Astrocyte of the spinal cord (primary cell): ENCODE data around the gene PTPRC.

Source experiments
- DNase-seq: peaks from one replicate; pipeline ENCODE4 v3.0.0; 2011; ENCODE audit warnings: low read depth, low spot score
- H3K4me3 ChIP-seq: 2 replicates; pipeline ENCODE4 v1.5.1; 2011; ENCODE audit warnings: low read depth, mild to moderate bottlenecking, low read length, moderate library complexity
- in situ Hi-C: cut with HindIII; loops from 2 replicates; pipeline ENCODE4 v1.10.0; 2017; ENCODE audit warnings: low sequenced_read_pairs
- TF ChIP-seq, protein P1 (sequence below): IDR thresholded peaks from 2 replicates; pipeline ENCODE4 v1.5.1; 2012; ENCODE audit warnings: low read depth, mild to moderate bottlenecking, low read length, inconsistent platforms

PTPRC gene

DNA sequence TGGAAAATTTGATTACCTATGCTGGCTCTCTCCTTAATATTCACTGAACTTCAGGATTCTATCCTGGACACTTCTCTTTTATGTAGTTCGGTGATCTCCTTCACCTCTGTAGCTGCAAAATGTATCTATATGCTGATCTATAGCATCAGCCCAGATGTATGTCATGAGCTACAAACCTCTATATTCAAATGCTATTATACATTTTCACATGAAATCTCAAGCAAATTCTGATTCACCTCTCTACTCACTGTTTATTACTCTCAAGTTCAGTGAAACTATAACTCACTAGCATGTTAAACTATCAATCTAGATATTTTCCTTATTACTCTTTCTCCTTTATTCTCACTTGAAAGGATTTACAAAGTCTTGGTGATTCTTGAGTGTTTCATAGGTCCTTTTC lies 52.2 kb downstream of the PTPRC start:
- no peak overlapping the region for H3K4me3 ChIP-seq
- in situ Hi-C loops = no loop called here

DNA sequence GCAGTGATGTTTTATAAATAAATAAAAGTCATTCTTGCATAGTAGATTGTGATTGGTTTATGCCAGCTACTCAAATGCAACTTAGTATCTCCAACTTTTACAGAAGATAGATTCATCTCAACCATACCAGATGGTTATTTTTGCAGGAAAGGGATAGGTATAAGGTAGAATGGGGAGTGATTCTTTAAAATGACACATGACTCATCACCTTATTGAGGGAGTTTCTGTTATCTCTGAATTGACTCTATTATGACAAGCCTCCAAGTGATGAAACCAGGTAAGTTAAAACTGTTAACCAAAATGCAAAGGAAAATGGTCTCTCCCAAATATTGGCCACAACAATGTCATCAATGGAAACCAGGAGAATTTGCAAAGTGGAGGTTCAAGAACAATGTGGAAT lies 54.5 kb downstream of the PTPRC start:
- in situ Hi-C loops = no loop called here
- DNase-seq = no peak
- TF ChIP-seq, protein P1, sequence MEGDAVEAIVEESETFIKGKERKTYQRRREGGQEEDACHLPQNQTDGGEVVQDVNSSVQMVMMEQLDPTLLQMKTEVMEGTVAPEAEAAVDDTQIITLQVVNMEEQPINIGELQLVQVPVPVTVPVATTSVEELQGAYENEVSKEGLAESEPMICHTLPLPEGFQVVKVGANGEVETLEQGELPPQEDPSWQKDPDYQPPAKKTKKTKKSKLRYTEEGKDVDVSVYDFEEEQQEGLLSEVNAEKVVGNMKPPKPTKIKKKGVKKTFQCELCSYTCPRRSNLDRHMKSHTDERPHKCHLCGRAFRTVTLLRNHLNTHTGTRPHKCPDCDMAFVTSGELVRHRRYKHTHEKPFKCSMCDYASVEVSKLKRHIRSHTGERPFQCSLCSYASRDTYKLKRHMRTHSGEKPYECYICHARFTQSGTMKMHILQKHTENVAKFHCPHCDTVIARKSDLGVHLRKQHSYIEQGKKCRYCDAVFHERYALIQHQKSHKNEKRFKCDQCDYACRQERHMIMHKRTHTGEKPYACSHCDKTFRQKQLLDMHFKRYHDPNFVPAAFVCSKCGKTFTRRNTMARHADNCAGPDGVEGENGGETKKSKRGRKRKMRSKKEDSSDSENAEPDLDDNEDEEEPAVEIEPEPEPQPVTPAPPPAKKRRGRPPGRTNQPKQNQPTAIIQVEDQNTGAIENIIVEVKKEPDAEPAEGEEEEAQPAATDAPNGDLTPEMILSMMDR = no peak
- no peak overlapping the region for H3K4me3 ChIP-seq

More for the DNA sequence above, 52.2 kb downstream of the PTPRC start:
- TF ChIP-seq, protein P1 = no peak
- no peak for DNase-seq

DNA sequence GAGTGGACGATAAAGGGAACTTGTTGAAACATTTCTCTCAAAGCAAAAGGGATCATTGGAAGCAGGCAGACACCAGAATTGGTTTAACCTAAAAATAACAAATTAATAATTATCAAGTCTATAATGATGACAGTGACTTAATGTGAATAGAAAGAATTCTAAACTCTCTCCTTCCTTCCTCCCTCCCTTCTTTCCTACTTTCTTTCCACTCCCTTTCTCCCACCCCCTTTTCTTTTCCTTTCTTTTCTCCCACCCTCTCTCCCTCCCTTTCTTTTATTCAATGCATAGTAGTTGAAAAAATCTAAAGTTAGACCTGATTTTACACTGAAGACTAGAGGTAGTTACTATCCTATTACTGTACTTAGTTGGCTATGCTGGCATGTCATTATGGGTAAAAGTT lies 55.7 kb downstream of the PTPRC start:
- TF ChIP-seq, protein P1 = no peak
- in situ Hi-C loops = no loop called here
- no peak for DNase-seq
- no peak overlapping the region for H3K4me3 ChIP-seq

DNA sequence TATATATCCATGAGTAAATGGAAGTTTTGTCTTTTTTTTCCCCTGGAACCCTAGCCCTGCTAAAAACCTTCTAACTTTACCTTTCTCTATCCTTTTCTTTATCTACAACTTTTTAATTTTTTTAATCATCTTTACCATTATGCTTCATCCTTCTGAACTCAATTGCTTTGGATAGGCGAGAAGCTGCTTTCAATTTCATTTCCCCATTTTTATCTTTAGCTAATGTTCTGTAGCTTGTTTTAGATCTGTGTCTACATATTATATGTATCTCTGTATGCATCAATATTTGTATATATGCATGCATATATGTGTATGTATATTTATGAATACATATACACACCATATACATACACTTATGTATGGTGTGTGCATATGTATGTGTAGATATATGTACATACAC lies 57.4 kb downstream of the PTPRC start:
- H3K4me3 ChIP-seq = no peak overlapping the region
- in situ Hi-C loops = no loop called here
- TF ChIP-seq, protein P1 = no peak
- DNase-seq = no peak

DNA sequence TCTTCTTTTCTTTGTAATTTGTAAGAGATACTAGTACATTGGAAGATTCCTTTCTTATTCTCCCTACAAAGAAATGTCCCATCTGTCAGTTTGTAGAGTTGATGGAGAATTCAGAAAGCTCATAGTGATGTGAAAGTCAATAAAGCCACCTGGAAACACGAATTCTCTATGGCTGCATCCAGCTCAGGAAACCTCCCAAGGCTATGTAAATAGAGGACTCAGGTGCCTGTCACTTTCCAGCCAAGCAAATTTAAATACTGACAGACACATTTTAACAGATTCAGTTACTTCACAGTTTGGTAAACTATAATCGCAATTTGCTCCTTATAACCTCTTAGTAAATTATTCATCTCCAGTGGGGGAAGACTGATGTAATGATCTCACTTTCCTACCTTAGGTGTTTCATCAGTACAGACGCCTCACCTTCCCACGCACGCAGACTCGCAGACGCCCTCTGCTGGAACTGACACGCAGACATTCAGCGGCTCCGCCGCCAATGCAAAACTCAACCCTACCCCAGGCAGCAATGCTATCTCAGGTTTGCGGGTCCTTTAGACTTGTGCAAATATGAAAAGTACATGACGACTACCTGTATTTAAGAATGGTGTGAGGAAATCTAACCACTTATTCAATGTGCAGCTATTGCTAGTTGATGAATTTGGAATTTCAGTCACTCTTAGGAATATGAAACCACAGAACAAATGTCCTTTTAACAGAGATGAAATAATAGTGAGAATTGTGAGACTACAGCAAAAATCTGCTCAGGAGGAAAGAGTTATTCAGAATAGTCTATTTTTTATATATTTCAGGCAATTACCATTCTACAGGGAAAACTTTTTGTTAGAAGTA lies 60.6 kb downstream of the PTPRC start:
- in situ Hi-C loops = no loop called here
- H3K4me3 ChIP-seq = no peak overlapping the region
- TF ChIP-seq, protein P1 = peak; percentile 93
- peak; percentile 35 for DNase-seq

DNA sequence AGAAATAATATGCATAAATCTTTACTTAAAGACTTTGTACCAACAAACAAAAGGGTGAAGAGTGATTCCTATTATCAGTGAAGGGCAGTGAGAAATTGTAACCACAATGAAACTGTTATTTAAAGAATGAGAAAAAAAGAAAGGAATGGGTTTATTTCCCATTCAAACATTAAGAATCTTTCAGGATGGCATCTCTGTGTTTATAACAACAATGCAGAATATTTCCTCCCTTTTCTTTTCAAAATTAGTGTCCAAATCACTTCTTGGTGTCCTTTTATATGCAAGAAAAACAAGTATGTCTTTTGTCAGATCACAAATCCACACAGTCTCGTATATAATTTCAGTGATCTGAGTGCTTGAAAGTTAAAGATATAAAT lies 61.2 kb downstream of the PTPRC start:
- TF ChIP-seq, protein P1 = no peak
- in situ Hi-C loops = no loop called here
- no peak for DNase-seq
- no peak overlapping the region for H3K4me3 ChIP-seq
